ENCODE measurements around the gene KLHL28. TPM values are rescaled to one million over a fixed set of nuclear protein-coding genes. Genes with fewer than 3 reads are reported as not detected.

KLHL28 gene
- total RNA-seq, 2 donors from 2014 or later = 10.5 to 18.6 TPM

GRCh38 chr14:44952391-44953110 is 9.2 kb downstream of the KLHL28 start:
- H3K4me1 ChIP-seq = no peaks in the 10 kb centered on the region
- no peak for DNase-seq
- intact Hi-C loops (cut with DNase I) = no loop called here
- H3K27me3 ChIP-seq = no peaks in the 10 kb centered on the region
- no peak overlapping the region for H3K27ac ChIP-seq
- no peaks in the 10 kb centered on the region for H3K9me3 ChIP-seq
- no peak overlapping the region for H3K4me3 ChIP-seq
- no peaks in the 10 kb centered on the region for H3K36me3 ChIP-seq
- no peak for TF ChIP-seq CTCF (IDR thresholded peaks at IDR 0.05)
- H3K9ac ChIP-seq (ENCODE audit: low read depth in 2 of 2, low read length in 2 of 2) = no peak overlapping the region

DNA sequence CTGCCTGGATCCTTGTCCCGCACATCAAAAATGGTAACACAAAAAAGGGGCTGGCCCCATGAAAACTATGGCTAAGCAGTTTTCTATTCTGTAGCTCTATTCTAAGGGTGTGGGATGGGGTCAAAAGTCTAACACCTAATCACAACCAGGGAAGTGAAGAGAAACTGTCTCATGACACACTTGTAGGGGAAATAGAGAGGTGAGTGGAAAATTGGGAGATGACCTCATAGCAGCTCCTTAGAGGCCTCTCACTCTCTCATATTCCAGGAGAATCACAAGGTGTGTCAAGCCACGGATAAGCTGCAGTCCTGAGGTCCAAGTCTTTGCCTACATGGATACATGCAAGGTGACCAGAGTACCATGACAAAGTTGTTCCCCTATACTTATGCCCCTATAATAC is 10.7 kb downstream of the KLHL28 start:
- DNase-seq = no peak
- Histone ChIP-seq H3K9ac (ENCODE audit: low read depth in 2 of 2, low read length in 2 of 2) (no peak overlapping the region), H3K27ac (no peak overlapping the region), H3K4me1 (no peaks in the 10 kb centered on the region), H3K27me3 (no peaks in the 10 kb centered on the region), H3K36me3 (no peaks in the 10 kb centered on the region), H3K4me3 (no peak overlapping the region), H3K9me3 (no peaks in the 10 kb centered on the region)
- intact Hi-C loops (cut with DNase I) = no loop called here
- no peak for TF ChIP-seq CTCF (IDR thresholded peaks at IDR 0.05)

DNA sequence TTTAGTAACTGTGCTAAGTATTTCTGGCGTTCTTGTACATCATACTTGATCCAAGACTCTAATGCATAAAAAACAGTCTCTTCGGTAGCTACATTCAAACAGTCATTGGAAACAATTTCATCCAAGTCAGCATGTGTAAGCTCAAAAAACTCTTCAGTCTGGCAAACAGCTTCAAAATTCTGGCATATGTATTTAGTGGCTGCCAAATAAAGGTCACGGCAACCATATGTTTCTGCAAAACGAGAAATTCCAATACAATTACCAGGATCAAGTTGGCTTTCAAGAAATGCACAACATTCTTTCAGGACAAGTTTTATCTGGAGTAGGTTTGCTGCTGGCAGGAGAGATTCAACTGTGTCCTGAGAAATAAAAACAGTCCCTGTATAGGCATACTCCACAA is 16.5 kb downstream of the KLHL28 start:
- intact Hi-C loops (cut with DNase I) = no loop called here

DNA sequence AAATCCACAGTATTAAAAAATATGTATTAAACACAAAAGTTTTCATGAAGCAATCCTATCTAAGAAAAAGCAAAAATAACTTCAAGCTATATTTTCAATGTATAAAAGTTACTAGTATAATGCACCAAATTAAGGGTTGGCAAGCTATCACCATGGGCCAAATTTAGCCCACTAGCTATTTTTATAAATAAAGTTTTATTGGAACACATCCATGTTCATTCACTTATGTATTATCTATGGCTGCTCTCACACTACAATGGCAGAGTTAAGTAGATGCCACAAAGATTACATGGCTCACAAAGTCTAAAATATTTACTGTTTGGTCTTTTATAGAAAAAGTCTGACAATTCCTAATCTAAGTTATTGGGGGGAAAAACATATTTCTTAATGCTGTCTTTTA is 17.6 kb downstream of the KLHL28 start:
- Histone ChIP-seq H3K36me3 (no peaks in the 10 kb centered on the region), H3K9ac (ENCODE audit: low read depth in 2 of 2, low read length in 2 of 2) (no peak overlapping the region), H3K27ac (no peak overlapping the region), H3K27me3 (no peaks in the 10 kb centered on the region), H3K4me3 (no peak overlapping the region), H3K9me3 (no peaks in the 10 kb centered on the region), H3K4me1 (no peaks in the 10 kb centered on the region)
- intact Hi-C loops (cut with DNase I) = no loop called here
- no peak for DNase-seq
- TF ChIP-seq CTCF (IDR thresholded peaks at IDR 0.05) = no peak

More for the DNA sequence above, 16.5 kb downstream of the KLHL28 start:
- Histone ChIP-seq H3K9ac (ENCODE audit: low read depth in 2 of 2, low read length in 2 of 2) (no peak overlapping the region), H3K27ac (no peak overlapping the region), H3K36me3 (no peaks in the 10 kb centered on the region), H3K4me1 (no peaks in the 10 kb centered on the region), H3K27me3 (no peaks in the 10 kb centered on the region), H3K4me3 (no peak overlapping the region), H3K9me3 (no peaks in the 10 kb centered on the region)
- DNase-seq = no peak
- TF ChIP-seq CTCF (IDR thresholded peaks at IDR 0.05) = no peak

DNA sequence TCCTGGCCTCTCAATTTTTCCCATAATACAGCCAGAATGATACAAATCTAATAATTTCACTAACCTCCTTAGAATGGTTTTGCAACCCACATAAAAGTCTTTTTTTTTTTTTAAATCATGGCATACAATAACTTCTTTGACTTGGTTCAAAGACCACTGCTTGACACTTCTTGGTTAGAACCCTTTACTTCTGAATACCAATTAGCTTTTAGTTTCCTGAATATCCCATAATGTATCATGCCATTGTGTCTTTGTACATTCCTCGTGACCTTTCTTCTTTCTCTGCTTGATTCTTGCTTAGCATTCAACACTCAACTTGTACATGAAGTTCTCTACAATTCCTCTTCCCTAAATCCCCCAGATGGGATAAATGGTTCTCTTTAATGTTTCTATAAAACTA is 19.3 kb downstream of the KLHL28 start:
- Histone ChIP-seq H3K27ac (no peak overlapping the region), H3K9ac (ENCODE audit: low read depth in 2 of 2, low read length in 2 of 2) (no peak overlapping the region), H3K4me3 (no peak overlapping the region), H3K27me3 (no peaks in the 10 kb centered on the region), H3K4me1 (no peaks in the 10 kb centered on the region), H3K9me3 (no peaks in the 10 kb centered on the region), H3K36me3 (no peaks in the 10 kb centered on the region)
- no peak for DNase-seq
- intact Hi-C loops (cut with DNase I) = no loop called here
- TF ChIP-seq CTCF (IDR thresholded peaks at IDR 0.05) = no peak
